HepG2 (cell line): ENCODE data around the gene C20orf144. TPM values are rescaled to one million over a fixed set of nuclear protein-coding genes. Genes with fewer than 3 reads are reported as not detected.
A peak's percentile ranks its signal among the peaks of the same experiment; 100 is the strongest.

Experiments used
- ATAC-seq: fragments of 200-7000 bp; cut with Tn5 transposase; 3 replicates; pipeline ENCODE4 v1.9.1; 2020; ENCODE audit warnings: mild to moderate bottlenecking, moderate library complexity
- BruUV-seq: library from RNA; stranded (reverse); fragments of 400-500 nt; replicated peaks from 2 replicates; lab custom pipeline; 2021; lab: Mats Ljungman, UMichigan
- CTCF ChIA-PET: fragments of 300-600 bp; formaldehyde crosslinking; extraction: SDS; loops from one replicate; lab custom pipeline; 2021; ENCODE audit warnings: low total read pairs, inconsistent platforms, low intra/inter-chr PET ratio; lab: Yijun Ruan, JAX
- POLR2A ChIA-PET: fragments of 350-600 bp; sonication (Branson Sonifier 250); formaldehyde crosslinking; loops from one replicate; lab custom pipeline; 2020; ENCODE audit warnings: antibody characterized with exemption, inconsistent platforms; lab: Yijun Ruan, JAX
- DNase-seq: peaks from one replicate; pipeline ENCODE4 v3.0.0-alpha.2; 2015; ENCODE audit warnings: low spot score
- FAIRE-seq: peaks from 3 replicates; lab custom pipeline; 2011; peaks lifted over from hg19 to GRCh38; lab: Jason Lieb, UNC
- H2AFZ ChIP-seq: one replicate; pipeline ENCODE4 v1.6.1; 2011; ENCODE audit warnings: low read length, inconsistent platforms
- H3K27ac ChIP-seq: fragments of 300-600 bp; 3 replicates; pipeline ENCODE4 v1.8.0; 2011; ENCODE audit warnings: mixed run types, mild to moderate bottlenecking, mixed read lengths, low read length, inconsistent platforms; ENCODE audit not compliant: insufficient read depth; ENCODE audit errors: extremely low read length
- H3K27me3 ChIP-seq, 2 experiments: fragments of 200-600 bp in 1 of 2; 2 replicates in 1 of 2; 3 replicates in 1 of 2; pipeline versions ENCODE4 v1.6.0 to v1.8.0; 2011; ENCODE audit warnings: low read length in 2 of 2, mild to moderate bottlenecking in 2 of 2, moderate library complexity in 2 of 2, inconsistent platforms in 1 of 2; ENCODE audit not compliant: insufficient read depth in 2 of 2, control insufficient read depth in 1 of 2
- H3K36me3 ChIP-seq, 2 experiments: fragments of 200-600 bp in 1 of 2; replicated peaks in 1 of 2; 2 replicates in 1 of 2; 3 replicates in 1 of 2; pipeline versions ENCODE4 v1.5.1 to v1.8.0; 2011; ENCODE audit warnings: low read length in 2 of 2, inconsistent platforms in 1 of 2; ENCODE audit not compliant: insufficient read depth in 2 of 2, control insufficient read depth in 1 of 2
- H3K4me1 ChIP-seq: 2 replicates; pipeline ENCODE4 v1.5.1; 2012; ENCODE audit warnings: low read length, inconsistent platforms; ENCODE audit not compliant: insufficient read depth
- H3K4me2 ChIP-seq: 2 replicates; pipeline ENCODE4 v1.6.0; 2011; ENCODE audit warnings: low read depth, low read length, inconsistent platforms
- H3K4me3 ChIP-seq, 3 experiments: fragments of 200-600 bp in 1 of 3; sonication (generic), shearing (Covaris generic) in 1 of 3; replicated peaks in 1 of 3; 2 replicates each; pipeline ENCODE4 v1.5.1; 2011 to 2016; ENCODE audit warnings: low read length in 3 of 3, inconsistent platforms in 2 of 3, low read depth in 2 of 3, mild to moderate bottlenecking in 2 of 3, control low read depth in 1 of 3, mixed read lengths in 1 of 3; ENCODE audit not compliant: insufficient read depth in 1 of 3
- H3K79me2 ChIP-seq: one replicate; pipeline ENCODE4 v1.6.1; 2011; ENCODE audit warnings: low read length, inconsistent platforms; ENCODE audit not compliant: insufficient read depth
- H3K9ac ChIP-seq: 2 replicates; pipeline ENCODE4 v1.6.0; 2011; ENCODE audit warnings: mild to moderate bottlenecking, low read depth, low read length, inconsistent platforms; ENCODE audit not compliant: insufficient read depth
- H3K9me3 ChIP-seq: 2 replicates; pipeline ENCODE4 v1.5.1; 2012; ENCODE audit warnings: mild to moderate bottlenecking, low read length
- H4K20me1 ChIP-seq: 2 replicates; pipeline ENCODE4 v1.6.0; 2011; ENCODE audit warnings: inconsistent platforms, mild to moderate bottlenecking, low read length, moderate library complexity; ENCODE audit not compliant: insufficient read depth
- AGO1 ChIP-seq: fragments of 200-400 bp; formaldehyde crosslinking; IDR thresholded peaks from 2 replicates; pipeline ENCODE4 v1.6.1; 2017; ENCODE audit warnings: mild to moderate bottlenecking, low read depth, low read length, moderate library complexity; ENCODE audit not compliant: poor library complexity, severe bottlenecking
- ATF1 ChIP-seq: IDR thresholded peaks from 2 replicates; pipeline ENCODE4 v1.6.1; 2016; ENCODE audit warnings: mild to moderate bottlenecking, control low read depth
- DPF2 ChIP-seq: sonication (generic); formaldehyde crosslinking; IDR thresholded peaks from 2 replicates; pipeline ENCODE4 v1.4.0; 2020; ENCODE audit warnings: mild to moderate bottlenecking, low read depth, missing genetic modification reagents, borderline replicate concordance
- GPN1 ChIP-seq: sonication (generic); formaldehyde crosslinking; IDR thresholded peaks from 2 replicates; pipeline ENCODE4 v1.5.1; 2020; ENCODE audit warnings: missing genetic modification reagents, borderline replicate concordance
- KDM3A ChIP-seq: IDR thresholded peaks from 2 replicates; pipeline ENCODE4 v1.6.1; 2018; ENCODE audit warnings: low read depth, missing compliant biosample characterization
- NKX3-1 ChIP-seq: sonication (generic); formaldehyde crosslinking; IDR thresholded peaks from 2 replicates; pipeline ENCODE4 v1.5.0; 2020; ENCODE audit warnings: missing genetic modification reagents
- RBFOX2 ChIP-seq: fragments of 200-400 bp; formaldehyde crosslinking; IDR thresholded peaks from 2 replicates; pipeline ENCODE4 v1.6.1; 2017; ENCODE audit warnings: low read depth, mild to moderate bottlenecking, low read length
- TCF7L2 ChIP-seq: IDR thresholded peaks from 2 replicates; pipeline ENCODE4 v1.6.1; 2011; ENCODE audit warnings: mild to moderate bottlenecking, low read depth, low read length, moderate library complexity
- TRIM24 ChIP-seq: sonication (generic); formaldehyde crosslinking; IDR thresholded peaks from 2 replicates; pipeline ENCODE4 v1.8.0; 2022; ENCODE audit warnings: mild to moderate bottlenecking, missing genetic modification reagents
- ZFP90 ChIP-seq: sonication (generic); formaldehyde crosslinking; IDR thresholded peaks from 2 replicates; pipeline ENCODE4 v1.8.0; 2022; ENCODE audit warnings: missing genetic modification reagents, mild to moderate bottlenecking, inconsistent platforms, borderline replicate concordance
- ZNF460 ChIP-seq: sonication (generic); formaldehyde crosslinking; IDR thresholded peaks from 2 replicates; pipeline ENCODE4 v1.5.1; 2020; ENCODE audit warnings: missing genetic modification reagents, mild to moderate bottlenecking, borderline replicate concordance
- ZNF484 ChIP-seq: sonication (generic); formaldehyde crosslinking; IDR thresholded peaks from 2 replicates; pipeline ENCODE4 v1.5.1; 2020; ENCODE audit warnings: mild to moderate bottlenecking, low read depth, missing genetic modification reagents, borderline replicate concordance
- ZNF772 ChIP-seq: sonication (generic); formaldehyde crosslinking; IDR thresholded peaks from 2 replicates; pipeline ENCODE4 v1.5.0; 2020; ENCODE audit warnings: mild to moderate bottlenecking, missing genetic modification reagents
- ZSCAN31 ChIP-seq: sonication (generic); formaldehyde crosslinking; IDR thresholded peaks from 2 replicates; pipeline ENCODE4 v1.5.0; 2020; ENCODE audit warnings: low read depth, mild to moderate bottlenecking, missing genetic modification reagents
- WGBS: methylation state at CpG from one replicate; pipeline ENCODE4 v1.1.6; 2017; ENCODE audit warnings: low lambda C conversion rate; 5-methylcytosine and 5-hydroxymethylcytosine counted together
- in situ Hi-C: cut with HindIII; loops from 2 replicates; pipeline ENCODE4 v1.10.0; 2017; ENCODE audit warnings: low pct_unique_long_range_greater_than_20kb; ENCODE audit not compliant: extremely low pct_ligation_motif_present
- intact Hi-C: fragments of 100-400 bp; cut with micrococcal nuclease; formaldehyde crosslinking; loops from one replicate; pipeline ENCODE4 v1.10.0; 2022; ENCODE audit not compliant: unreplicated experiment
- polyA plus RNA-seq, 8 experiments: library from polyadenylated mRNA; depleted of rRNA in 3 of 8; stranded (reverse) in 7 of 8; unstranded in 1 of 8; fragments of >200 nt; fragmentation: Illumina TruSeq in 4 of 8; extraction: Trizol in 4 of 8; gene quantifications; 2 replicates each; pipeline versions ENCODE4 v1.2.1 to v1.2.3, GENCODE V29; 2011 to 2016; ENCODE audit warnings: low read depth in 4 of 8, missing spikeins in 1 of 8, mixed read lengths in 1 of 8; ENCODE audit not compliant: insufficient read depth in 1 of 8
- total RNA-seq, 5 experiments: library from RNA; depleted of rRNA; stranded (reverse); fragments of >200 nt; fragmentation: Illumina TruSeq; extraction: Trizol; gene quantifications; 2 replicates each; pipeline ENCODE4 v1.2.3, GENCODE V29; 2016; ENCODE audit warnings: low read depth in 1 of 5
- TF ChIP-seq, protein P1 (sequence below): sonication (generic); formaldehyde crosslinking; conservative IDR thresholded peaks from 2 replicates; pipeline ENCODE4 v1.5.0; 2020; ENCODE audit warnings: missing genetic modification reagents
- TF ChIP-seq, protein P2 (sequence below): sonication (generic); formaldehyde crosslinking; IDR thresholded peaks from 2 replicates; pipeline ENCODE4 v1.4.0; 2020; ENCODE audit warnings: missing genetic modification reagents
- TF ChIP-seq, protein P3 (sequence below): sonication (generic); formaldehyde crosslinking; IDR thresholded peaks from 2 replicates; pipeline ENCODE4 v1.5.0; 2020; ENCODE audit warnings: missing genetic modification reagents

Gene C20orf144
- total and polyA plus RNA-seq, 2 of the 13 experiments (the other 11 are each of a cell fraction or from before 2014, with no cell fraction given), result 0.09 to 0.16 TPM

DNA sequence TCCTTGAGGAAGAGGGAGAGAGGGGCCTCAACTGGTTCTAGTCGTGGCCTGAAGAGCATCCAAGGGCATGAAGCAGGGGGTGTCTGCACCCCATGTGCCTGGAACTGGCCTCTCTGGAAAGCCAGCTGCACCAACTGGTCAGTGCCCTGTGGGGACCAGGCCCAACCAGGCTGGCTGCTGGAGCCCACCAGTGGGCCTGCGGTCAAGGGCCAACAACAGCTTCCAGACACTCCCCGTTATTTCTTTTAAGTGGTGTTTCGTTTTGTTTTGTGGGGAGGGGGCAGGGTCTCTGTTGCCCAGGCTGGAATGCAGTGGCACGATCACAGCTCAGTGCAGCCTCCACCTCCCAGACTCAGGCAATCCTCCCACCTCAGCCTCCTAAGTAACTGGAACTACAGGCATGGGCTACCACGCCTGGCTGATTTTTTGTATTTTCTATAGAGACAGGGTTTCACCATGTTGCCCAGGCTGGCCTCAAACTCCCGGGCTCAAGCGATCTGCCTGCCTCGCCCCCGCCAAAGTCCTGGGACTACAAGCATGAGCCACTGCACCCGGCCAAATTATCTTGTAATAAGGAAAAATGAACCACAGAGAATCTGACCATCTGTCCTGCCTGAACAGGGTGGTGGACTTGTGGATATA is 11.9 kb upstream of the C20orf144 start:
- intact Hi-C loops (loop anchor here (5.0 kb wide), 1 partner anchor 133 kb away; no protein-coding TSS in a partner anchor), in situ Hi-C loops (loop anchor here (5.0 kb wide), 1 partner anchor 188 kb away; no protein-coding TSS in a partner anchor)
- ChIA-PET POLR2A (interaction anchor here (2.2 kb wide), 1 partner anchor 13 kb away, joined by 8 read pairs; no protein-coding TSS in a partner anchor), CTCF (interaction anchor here (4.7 kb wide), 1 partner anchor 192 kb away, joined by 53 read pairs; no protein-coding TSS in a partner anchor)
- no peaks in the 10 kb centered on the region; the same call in 1 of the 2 replicates for H4K20me1 ChIP-seq
- FAIRE-seq, result no peak
- no peak for DNase-seq
- H3K27ac ChIP-seq, result no peak overlapping the region
- ATAC-seq, result peak; percentile 8
- no TSS peak for BruUV-seq
- no peaks in the 10 kb centered on the region for H3K9me3 ChIP-seq
- peaks cover 6 to 8% of the 10 kb centered on the region in 2 experiments; a peak in 4 of 5 replicates for H3K36me3 ChIP-seq
- H3K4me3 ChIP-seq, result no peak overlapping the region
- no peaks in the 10 kb centered on the region for H3K27me3 ChIP-seq
- no peaks in the 10 kb centered on the region for H3K79me2 ChIP-seq
- 63% methylated on average over 11 of the region's 11 CpGs for WGBS
- no peak overlapping the region for H2AFZ ChIP-seq
- H3K4me2 ChIP-seq, result no peak overlapping the region
- H3K4me1 ChIP-seq, result peaks cover 36% of the 10 kb centered on the region
- H3K9ac ChIP-seq, result no peak overlapping the region
- TF ChIP-seq ZNF484 (CRISPR knock-in tag), result no peak
- no peak for TF ChIP-seq ATF1 (CRISPR knock-in tag)
- TF ChIP-seq, protein P1, sequence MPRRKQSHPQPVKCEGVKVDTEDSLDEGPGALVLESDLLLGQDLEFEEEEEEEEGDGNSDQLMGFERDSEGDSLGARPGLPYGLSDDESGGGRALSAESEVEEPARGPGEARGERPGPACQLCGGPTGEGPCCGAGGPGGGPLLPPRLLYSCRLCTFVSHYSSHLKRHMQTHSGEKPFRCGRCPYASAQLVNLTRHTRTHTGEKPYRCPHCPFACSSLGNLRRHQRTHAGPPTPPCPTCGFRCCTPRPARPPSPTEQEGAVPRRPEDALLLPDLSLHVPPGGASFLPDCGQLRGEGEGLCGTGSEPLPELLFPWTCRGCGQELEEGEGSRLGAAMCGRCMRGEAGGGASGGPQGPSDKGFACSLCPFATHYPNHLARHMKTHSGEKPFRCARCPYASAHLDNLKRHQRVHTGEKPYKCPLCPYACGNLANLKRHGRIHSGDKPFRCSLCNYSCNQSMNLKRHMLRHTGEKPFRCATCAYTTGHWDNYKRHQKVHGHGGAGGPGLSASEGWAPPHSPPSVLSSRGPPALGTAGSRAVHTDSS (CRISPR knock-in tag), result no peak
- TF ChIP-seq TRIM24 (CRISPR knock-in tag), result no peak
- 0 out of 2 replicates have a peak, but pooled peaks have one; percentile 54 for TF ChIP-seq ZNF772 (CRISPR knock-in tag)
- no peak for TF ChIP-seq DPF2
- TF ChIP-seq ZFP90 (CRISPR knock-in tag), result no peak
- no peak for TF ChIP-seq NKX3-1 (CRISPR knock-in tag)
- TF ChIP-seq RBFOX2, result no peak
- no peak for TF ChIP-seq GPN1
- TF ChIP-seq, protein P2, sequence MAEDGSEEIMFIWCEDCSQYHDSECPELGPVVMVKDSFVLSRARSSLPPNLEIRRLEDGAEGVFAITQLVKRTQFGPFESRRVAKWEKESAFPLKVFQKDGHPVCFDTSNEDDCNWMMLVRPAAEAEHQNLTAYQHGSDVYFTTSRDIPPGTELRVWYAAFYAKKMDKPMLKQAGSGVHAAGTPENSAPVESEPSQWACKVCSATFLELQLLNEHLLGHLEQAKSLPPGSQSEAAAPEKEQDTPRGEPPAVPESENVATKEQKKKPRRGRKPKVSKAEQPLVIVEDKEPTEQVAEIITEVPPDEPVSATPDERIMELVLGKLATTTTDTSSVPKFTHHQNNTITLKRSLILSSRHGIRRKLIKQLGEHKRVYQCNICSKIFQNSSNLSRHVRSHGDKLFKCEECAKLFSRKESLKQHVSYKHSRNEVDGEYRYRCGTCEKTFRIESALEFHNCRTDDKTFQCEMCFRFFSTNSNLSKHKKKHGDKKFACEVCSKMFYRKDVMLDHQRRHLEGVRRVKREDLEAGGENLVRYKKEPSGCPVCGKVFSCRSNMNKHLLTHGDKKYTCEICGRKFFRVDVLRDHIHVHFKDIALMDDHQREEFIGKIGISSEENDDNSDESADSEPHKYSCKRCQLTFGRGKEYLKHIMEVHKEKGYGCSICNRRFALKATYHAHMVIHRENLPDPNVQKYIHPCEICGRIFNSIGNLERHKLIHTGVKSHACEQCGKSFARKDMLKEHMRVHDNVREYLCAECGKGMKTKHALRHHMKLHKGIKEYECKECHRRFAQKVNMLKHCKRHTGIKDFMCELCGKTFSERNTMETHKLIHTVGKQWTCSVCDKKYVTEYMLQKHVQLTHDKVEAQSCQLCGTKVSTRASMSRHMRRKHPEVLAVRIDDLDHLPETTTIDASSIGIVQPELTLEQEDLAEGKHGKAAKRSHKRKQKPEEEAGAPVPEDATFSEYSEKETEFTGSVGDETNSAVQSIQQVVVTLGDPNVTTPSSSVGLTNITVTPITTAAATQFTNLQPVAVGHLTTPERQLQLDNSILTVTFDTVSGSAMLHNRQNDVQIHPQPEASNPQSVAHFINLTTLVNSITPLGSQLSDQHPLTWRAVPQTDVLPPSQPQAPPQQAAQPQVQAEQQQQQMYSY, result no peak
- no peak for TF ChIP-seq KDM3A (CRISPR knock-in tag)
- TF ChIP-seq AGO1, result peak; percentile 91
- TF ChIP-seq ZSCAN31 (CRISPR knock-in tag), result 0 out of 2 replicates have a peak, but pooled peaks have one; percentile 43
- TF ChIP-seq TCF7L2, result no peak
- no peak for TF ChIP-seq ZNF460 (CRISPR knock-in tag)
- TF ChIP-seq, protein P3, sequence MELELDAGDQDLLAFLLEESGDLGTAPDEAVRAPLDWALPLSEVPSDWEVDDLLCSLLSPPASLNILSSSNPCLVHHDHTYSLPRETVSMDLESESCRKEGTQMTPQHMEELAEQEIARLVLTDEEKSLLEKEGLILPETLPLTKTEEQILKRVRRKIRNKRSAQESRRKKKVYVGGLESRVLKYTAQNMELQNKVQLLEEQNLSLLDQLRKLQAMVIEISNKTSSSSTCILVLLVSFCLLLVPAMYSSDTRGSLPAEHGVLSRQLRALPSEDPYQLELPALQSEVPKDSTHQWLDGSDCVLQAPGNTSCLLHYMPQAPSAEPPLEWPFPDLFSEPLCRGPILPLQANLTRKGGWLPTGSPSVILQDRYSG, result no peak
